ENCODE data around the gene ADORA2A. TPM values are rescaled to one million over a fixed set of nuclear protein-coding genes. Genes with fewer than 3 reads are reported as not detected.

The ADORA2A gene
- polyA plus RNA-seq, 2 of the 4 experiments (the other 2 are of a cell fraction), result 0.48 to 1.8 TPM

- FAIRE-seq (no peak), DNase-seq (ENCODE audit: low read depth in 1 of 2, low spot score in 1 of 2) (no peak), ATAC-seq (no peak)
- 61% methylated on average over 2 of the region's 2 CpGs for WGBS (ENCODE audit: missing lambda C conversion rate)
- Histone ChIP-seq H3K27ac (no peak overlapping the region), H3K4me2 (no peak overlapping the region), H3K4me3 (no peak overlapping the region), H3K9me3 (no peaks in the 10 kb centered on the region), H3K4me1 (no peaks in the 10 kb centered on the region)
- CTCF ChIA-PET, result interaction anchor here (0.7 to 1.8 kb wide), 4 partner anchors 11 to 279 kb away, joined by 3 to 7 read pairs (median 6); no protein-coding TSS in a partner anchor
- POLR2A ChIA-PET, result no interaction called here
- TF ChIP-seq RCOR1 (IDR thresholded peaks at IDR 0.05; ENCODE audit: low read depth, low read length), result no peak
- TF ChIP-seq HOXA7 (CRISPR knock-in tag; IDR thresholded peaks at IDR 0.05), result no peak
- no peak for TF ChIP-seq TFCP2L1 (CRISPR knock-in tag; IDR thresholded peaks at IDR 0.05)
- no peak for TF ChIP-seq NFE2L2 (conservative IDR thresholded peaks at IDR 0.05; ENCODE audit: low read length)
- no peak for TF ChIP-seq RFX5 (IDR thresholded peaks at IDR 0.05)
- no peak for TF ChIP-seq BHLHE40 (IDR thresholded peaks at IDR 0.05; ENCODE audit: low read depth, low read length)
- no peak for TF ChIP-seq ZSCAN20 (CRISPR knock-in tag; IDR thresholded peaks at IDR 0.05)
- no peak for TF ChIP-seq PHF8 (IDR thresholded peaks at IDR 0.05; ENCODE audit: borderline replicate concordance, low read depth)
- TF ChIP-seq ESRRA (IDR thresholded peaks at IDR 0.05; ENCODE audit: borderline replicate concordance, low read length), result no peak
- no peak for TF ChIP-seq JUN (IDR thresholded peaks at IDR 0.05)
- TF ChIP-seq HEYL (CRISPR knock-in tag; IDR thresholded peaks at IDR 0.05), result no peak
- no peak for TF ChIP-seq ATOH8 (CRISPR knock-in tag; IDR thresholded peaks at IDR 0.05; ENCODE audit: low read depth)
- TF ChIP-seq SREBF2 (IDR thresholded peaks at IDR 0.05), result no peak
- no peak for TF ChIP-seq ZFP36 (IDR thresholded peaks at IDR 0.05; ENCODE audit: borderline replicate concordance, partially characterized antibody)
These were observed 7.9 kb downstream of the ADORA2A start for GRCh38 chr22:24435323-24435645.

GRCh38 chr22:24435861-24436371 lies 8.5 kb downstream of the ADORA2A start:
- no peak for ATAC-seq
- H3K4me1 ChIP-seq, result no peaks in the 10 kb centered on the region

GRCh38 chr22:24436553-24436952 lies 9.2 kb downstream of the ADORA2A start:
- ChIA-PET POLR2A (no interaction called here), CTCF (interaction anchor here (1.2 to 1.8 kb wide), 4 partner anchors 9 to 85 kb away, joined by 3 to 7 read pairs (median 4); no protein-coding TSS in a partner anchor)
- ATAC-seq (no peak), FAIRE-seq (no peak), DNase-seq (ENCODE audit: low read depth in 1 of 2, low spot score in 1 of 2) (no peak)
- no peaks in the 10 kb centered on the region for H3K4me1 ChIP-seq
- 92% methylated on average over 2 of the region's 3 CpGs for WGBS (ENCODE audit: missing lambda C conversion rate)
- H3K27ac ChIP-seq, result no peak overlapping the region
- H3K4me3 ChIP-seq, result no peak overlapping the region
- no peak overlapping the region for H3K4me2 ChIP-seq
- no peaks in the 10 kb centered on the region for H3K9me3 ChIP-seq
- TF ChIP-seq EHF (CRISPR knock-in tag; IDR thresholded peaks at IDR 0.05), result no peak
- no peak for TF ChIP-seq SMC3 (IDR thresholded peaks at IDR 0.05)
- TF ChIP-seq GATA3 (IDR thresholded peaks at IDR 0.05; ENCODE audit: borderline replicate concordance), result no peak
- no peak for TF ChIP-seq TFCP2L1 (CRISPR knock-in tag; IDR thresholded peaks at IDR 0.05)
- no peak for TF ChIP-seq ZNF302 (CRISPR knock-in tag; IDR thresholded peaks at IDR 0.05)
- TF ChIP-seq MYC (IDR thresholded peaks at IDR 0.05; ENCODE audit: borderline replicate concordance, low read length), result no peak
- TF ChIP-seq KDM5A (IDR thresholded peaks at IDR 0.05), result no peak
- no peak for TF ChIP-seq USF2 (IDR thresholded peaks at IDR 0.05)

More at GRCh38 chr22:24435861-24436371, 8.5 kb downstream of the ADORA2A start:
- no peak for TF ChIP-seq SMC3 (IDR thresholded peaks at IDR 0.05)
- no peak for TF ChIP-seq EHMT2 (IDR thresholded peaks at IDR 0.05; ENCODE audit: low read depth)
- TF ChIP-seq FOXS1 (CRISPR knock-in tag; IDR thresholded peaks at IDR 0.05), result no peak
- TF ChIP-seq MYC (IDR thresholded peaks at IDR 0.05; ENCODE audit: borderline replicate concordance, low read length), result no peak
- TF ChIP-seq CHD2 (IDR thresholded peaks at IDR 0.05; ENCODE audit: low read length, partially characterized antibody), result no peak
- TF ChIP-seq HDAC2 (IDR thresholded peaks at IDR 0.05), result no peak
- TF ChIP-seq KDM1A (IDR thresholded peaks at IDR 0.05; ENCODE audit: low read depth), result no peak
- no peak for TF ChIP-seq JUN (IDR thresholded peaks at IDR 0.05)
- no peak for TF ChIP-seq ZFP36 (IDR thresholded peaks at IDR 0.05; ENCODE audit: borderline replicate concordance, partially characterized antibody)
- no peak for TF ChIP-seq RARB (CRISPR knock-in tag; IDR thresholded peaks at IDR 0.05)
- TF ChIP-seq FOSL2 (IDR thresholded peaks at IDR 0.05), result no peak
- TF ChIP-seq FOSL2 (CRISPR knock-in tag; IDR thresholded peaks at IDR 0.05), result no peak
- no peak for TF ChIP-seq KDM5A (IDR thresholded peaks at IDR 0.05)
- no peak for TF ChIP-seq HEYL (CRISPR knock-in tag; IDR thresholded peaks at IDR 0.05)
- no peak for TF ChIP-seq CBX2 (IDR thresholded peaks at IDR 0.05; ENCODE audit: borderline replicate concordance, low read depth)
- TF ChIP-seq BCL3 (IDR thresholded peaks at IDR 0.05), result no peak
- no peak for TF ChIP-seq CBX8 (IDR thresholded peaks at IDR 0.05)
- DNase-seq (ENCODE audit: low read depth in 1 of 2, low spot score in 1 of 2) (no peak), FAIRE-seq (no peak)
- ChIA-PET POLR2A (no interaction called here), CTCF (interaction anchor here (1.4 to 1.8 kb wide), 4 partner anchors 10 to 87 kb away, joined by 3 to 7 read pairs (median 6); no protein-coding TSS in a partner anchor)
- H3K4me3 ChIP-seq, result no peak overlapping the region
- WGBS (ENCODE audit: missing lambda C conversion rate), result 90% methylated on average over 10 of the region's 13 CpGs
- H3K27ac ChIP-seq, result no peak overlapping the region
- H3K9me3 ChIP-seq, result no peaks in the 10 kb centered on the region
- H3K4me2 ChIP-seq, result no peak overlapping the region

All from A549 (cell line).